GM18526 (cell line): ENCODE results near the gene RYR1.

ENCODE experiments used
- POLR2A ChIP-seq: IDR thresholded peaks from 3 replicates; pipeline ENCODE4 v1.6.1; 2011; ENCODE audit not compliant: insufficient read length; ENCODE audit errors: extremely low read depth

The RYR1 gene

DNA sequence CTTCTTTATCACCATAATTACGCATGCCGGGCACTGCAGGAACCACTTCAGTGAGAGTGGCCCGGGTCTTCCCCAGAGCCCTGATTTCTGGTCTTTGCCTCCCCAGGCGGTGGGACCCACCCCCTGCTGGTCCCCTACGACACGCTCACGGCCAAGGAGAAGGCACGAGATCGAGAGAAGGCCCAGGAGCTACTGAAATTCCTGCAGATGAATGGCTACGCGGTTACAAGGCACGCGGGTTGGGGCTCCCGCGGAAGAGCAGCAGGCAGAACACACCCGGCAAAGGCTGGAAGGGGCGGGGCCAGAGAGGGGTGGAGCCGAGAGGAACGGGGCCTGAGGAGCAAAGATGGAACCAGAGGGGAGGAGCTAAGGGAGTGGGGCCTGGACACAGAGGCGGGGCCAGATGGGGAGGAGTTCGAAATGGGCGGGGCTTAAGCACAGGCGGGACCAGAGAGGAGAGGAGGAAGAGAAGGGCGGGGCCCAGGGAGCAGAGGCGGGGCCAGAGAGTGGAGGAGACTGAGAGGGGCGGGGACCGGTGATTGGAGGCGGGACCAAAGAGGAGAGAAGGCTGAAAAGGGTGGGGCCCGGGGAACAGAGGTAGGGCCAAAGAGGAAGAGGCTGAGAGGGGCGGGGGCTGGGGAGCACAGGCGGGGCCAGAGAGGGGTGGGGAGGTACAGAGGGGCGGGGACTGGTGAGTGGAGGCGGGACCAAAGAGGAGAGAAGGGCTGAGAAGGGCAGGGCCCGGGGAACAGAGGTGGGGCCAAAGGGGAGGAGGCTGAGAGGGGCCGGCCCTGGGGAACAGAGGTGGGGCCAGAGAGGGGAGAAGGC lies 73.4 kb downstream of the RYR1 start:
- TF ChIP-seq POLR2A: no peak

DNA sequence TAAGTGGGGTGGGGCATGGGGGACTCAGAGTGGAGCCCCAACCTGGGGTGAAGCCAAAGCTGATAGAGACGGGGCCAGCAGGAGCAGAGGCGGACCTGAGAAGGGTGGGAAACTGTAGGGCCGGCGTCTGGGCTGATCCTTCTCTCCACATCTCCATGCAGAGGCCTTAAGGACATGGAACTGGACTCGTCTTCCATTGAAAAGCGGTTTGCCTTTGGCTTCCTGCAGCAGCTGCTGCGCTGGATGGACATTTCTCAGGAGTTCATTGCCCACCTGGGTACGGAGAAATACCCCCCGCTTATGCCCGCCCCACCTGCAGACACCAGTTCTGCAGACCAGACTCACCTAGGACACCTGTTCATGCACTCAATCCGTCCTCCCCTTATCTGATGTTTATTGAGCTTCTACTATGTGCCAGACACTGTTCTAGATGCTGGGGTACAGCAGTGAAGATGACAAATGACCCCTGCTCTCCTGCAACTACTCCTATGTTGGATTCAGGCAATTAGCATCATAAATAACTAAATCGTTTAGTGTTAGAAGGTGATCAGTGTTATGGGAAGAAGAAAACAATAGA lies 74.1 kb downstream of the RYR1 start:
- TF ChIP-seq POLR2A: no peak

DNA sequence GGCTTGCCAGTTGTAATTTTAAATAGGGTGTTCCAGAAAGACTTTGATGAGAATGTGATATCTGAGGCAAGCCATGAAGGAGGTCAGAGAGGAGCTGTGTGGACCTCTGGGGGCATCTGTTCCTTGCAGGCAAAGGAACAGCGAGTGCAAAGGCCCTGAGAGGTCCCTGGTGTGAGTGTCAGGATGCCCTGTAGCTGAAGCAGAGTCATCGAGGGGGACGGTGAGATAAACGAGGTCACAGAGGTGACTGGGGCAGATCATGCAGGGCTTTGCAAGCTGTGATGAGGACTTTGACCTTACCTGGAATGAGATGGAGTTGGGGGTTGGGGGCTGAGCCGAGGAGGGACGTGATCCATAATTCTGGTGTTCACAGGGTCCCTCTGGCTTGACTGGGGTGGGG lies 75.0 kb downstream of the RYR1 start:
- no peak for TF ChIP-seq POLR2A

GRCh38 chr19:38509027-38509426 lies 75.5 kb downstream of the RYR1 start:
- TF ChIP-seq POLR2A: no peak

- no peak for TF ChIP-seq POLR2A
Measured at GRCh38 chr19:38511074-38511708, 77.7 kb downstream of the RYR1 start.

DNA sequence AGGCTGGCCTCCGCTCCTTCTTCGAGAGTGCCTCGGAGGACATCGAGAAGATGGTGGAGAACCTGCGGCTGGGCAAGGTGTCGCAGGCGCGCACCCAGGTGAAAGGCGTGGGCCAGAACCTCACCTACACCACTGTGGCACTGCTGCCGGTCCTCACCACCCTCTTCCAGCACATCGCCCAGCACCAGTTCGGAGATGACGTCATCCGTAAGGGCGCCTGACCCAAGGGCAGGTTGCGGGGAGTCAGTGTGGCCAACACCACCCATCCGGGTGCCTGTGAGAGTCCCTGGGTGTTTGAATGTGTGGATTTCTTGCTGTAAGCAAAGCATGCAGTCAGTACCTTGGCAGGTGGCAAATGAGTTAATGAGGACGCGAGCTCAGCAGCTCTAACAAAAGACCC lies 78.8 kb downstream of the RYR1 start:
- no peak for TF ChIP-seq POLR2A

- no peak for TF ChIP-seq POLR2A
Measured at GRCh38 chr19:38513762-38514167, 80.3 kb downstream of the RYR1 start.

DNA sequence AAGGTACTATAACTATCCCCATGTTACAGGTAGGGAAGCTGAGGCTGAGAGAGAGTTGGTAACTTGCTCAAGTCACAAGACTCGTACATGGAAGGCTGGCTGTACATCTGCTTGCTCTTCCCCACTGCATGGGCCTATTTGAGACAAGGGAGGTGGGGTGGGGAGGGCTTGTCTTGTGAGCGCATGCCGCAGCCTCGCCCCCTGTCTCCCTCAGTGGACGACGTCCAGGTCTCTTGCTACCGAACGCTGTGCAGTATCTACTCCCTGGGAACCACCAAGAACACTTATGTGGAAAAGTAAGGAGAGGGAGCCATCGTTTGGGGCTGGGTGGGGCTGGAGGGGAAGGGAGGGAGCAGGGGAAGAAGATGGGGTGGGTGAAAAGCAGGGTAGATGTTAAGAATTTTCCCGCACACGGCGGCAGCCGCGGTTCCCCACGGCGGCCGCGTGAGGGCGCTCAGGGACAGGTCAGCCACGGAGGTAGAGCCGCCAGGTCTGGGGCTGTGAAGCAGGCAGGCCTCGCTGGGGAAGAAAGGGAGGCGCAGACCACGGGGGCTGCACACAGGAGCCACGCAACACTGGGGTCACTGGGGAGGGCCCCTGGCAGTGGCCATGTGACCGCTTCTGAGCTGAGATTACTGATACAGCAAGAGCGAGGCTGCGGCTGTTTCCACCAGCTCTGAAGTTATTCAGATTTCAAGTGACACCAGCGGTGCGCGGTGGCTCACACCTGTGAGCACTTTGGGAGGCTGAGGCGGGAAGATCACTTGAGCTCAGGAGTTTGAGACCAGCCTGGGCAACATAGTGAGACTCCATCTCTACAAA lies 81.5 kb downstream of the RYR1 start:
- no peak for TF ChIP-seq POLR2A

DNA sequence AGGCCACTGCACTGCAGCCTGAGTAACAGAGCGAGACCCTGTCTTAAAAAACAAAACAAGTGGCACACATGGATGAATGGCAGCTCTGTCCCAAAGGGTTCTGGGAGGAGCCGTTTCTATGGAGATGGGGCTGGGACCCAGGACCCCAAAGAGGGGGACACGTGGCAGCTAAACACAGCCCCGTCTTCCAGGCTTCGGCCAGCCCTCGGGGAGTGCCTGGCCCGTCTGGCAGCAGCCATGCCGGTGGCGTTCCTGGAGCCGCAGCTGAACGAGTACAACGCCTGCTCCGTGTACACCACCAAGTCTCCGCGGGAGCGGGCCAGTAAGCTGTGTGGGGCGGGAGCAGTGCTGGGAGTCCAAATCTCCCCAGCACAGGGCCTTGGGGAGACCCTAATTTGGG lies 82.4 kb downstream of the RYR1 start:
- TF ChIP-seq POLR2A: no peak

- TF ChIP-seq POLR2A: no peak
Measured at GRCh38 chr19:38516802-38517201, 83.3 kb downstream of the RYR1 start.

DNA sequence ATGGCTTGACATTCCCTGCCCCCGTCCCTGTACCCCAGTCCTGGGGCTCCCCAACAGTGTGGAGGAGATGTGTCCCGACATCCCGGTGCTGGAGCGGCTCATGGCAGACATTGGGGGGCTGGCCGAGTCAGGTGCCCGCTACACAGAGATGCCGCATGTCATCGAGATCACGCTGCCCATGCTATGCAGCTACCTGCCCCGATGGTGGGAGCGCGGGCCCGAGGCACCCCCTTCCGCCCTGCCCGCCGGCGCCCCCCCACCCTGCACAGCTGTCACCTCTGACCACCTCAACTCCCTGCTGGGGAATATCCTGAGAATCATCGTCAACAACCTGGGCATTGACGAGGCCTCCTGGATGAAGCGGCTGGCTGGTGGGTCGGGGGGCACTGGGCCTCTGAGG lies 83.8 kb downstream of the RYR1 start:
- TF ChIP-seq POLR2A: no peak

GRCh38 chr19:38519168-38519567 lies 85.7 kb downstream of the RYR1 start:
- TF ChIP-seq POLR2A: no peak

DNA sequence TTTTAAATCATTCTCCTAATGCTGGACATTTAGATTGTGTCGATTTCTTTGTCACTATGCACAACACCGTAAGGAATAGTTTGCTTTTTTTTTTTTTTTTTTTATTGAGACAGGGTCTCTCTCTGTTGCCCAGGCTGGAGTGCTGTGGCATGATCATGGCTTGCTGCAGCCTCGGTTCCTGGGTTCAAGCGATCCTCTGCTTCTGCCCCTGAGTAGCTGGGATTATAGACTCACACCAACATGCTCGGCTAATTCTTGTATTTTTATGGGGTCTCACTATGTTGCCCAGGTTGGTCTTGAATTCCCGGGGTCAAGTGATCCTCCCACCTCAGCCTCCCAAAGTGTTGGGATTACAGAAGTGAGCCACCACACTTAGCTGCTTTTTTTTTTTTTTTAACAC lies 86.5 kb downstream of the RYR1 start:
- TF ChIP-seq POLR2A: no peak

- no peak for TF ChIP-seq POLR2A
Measured at GRCh38 chr19:38522915-38523314, 89.4 kb downstream of the RYR1 start.

- no peak for TF ChIP-seq POLR2A
Measured at GRCh38 chr19:38523319-38523718, 89.8 kb downstream of the RYR1 start.
